Amniotic stem cell (primary cell): ENCODE results near the gene KIR3DL2.
"Not testable (repeated sequence)": the region's sequence is repeated elsewhere in the genome, so short reads cannot be mapped to it uniquely, and the experiment has no call there.

Source experiments
- DNase-seq: peaks from one replicate; lab custom pipeline; 2025; lab: John Stamatoyannopoulos, UW

The KIR3DL2 gene

DNA sequence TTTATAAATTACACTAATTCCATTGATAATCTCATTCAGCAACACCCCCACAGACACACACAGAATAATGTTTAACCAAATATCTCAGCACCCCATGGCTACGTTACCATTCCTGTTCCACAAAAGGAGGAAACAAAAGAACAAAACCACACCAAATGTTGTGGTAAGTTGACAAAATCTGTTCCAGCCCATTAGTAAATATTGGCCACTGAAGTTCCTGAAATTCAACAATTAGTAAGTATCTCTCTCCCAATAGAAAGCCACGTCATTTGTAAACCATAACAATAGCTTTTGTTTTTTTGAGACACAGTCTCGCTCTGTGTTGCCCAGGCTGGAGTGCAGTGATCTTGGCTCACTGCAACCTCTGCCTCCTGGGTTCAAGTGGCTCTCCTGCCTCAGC is 21.5 kb downstream of the KIR3DL2 start:
- no peak for DNase-seq

DNA sequence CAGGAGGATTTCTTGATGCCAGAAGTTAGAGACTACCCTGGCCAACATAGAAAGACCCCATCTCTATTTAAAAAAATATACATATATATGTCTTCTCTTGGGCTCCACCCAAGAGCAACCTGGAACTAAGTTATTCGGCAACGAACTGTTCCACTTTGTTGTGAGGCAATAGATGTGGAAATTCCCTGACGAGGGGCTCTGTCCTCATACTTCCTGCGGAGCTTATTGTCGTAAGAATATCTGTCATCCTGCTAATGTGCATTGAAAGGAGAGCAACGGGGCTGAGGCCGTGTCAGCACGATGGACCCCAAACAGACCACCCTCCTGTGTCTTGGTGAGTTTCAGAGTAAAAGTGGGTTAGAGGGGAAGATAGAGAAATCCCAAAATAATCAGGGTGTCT is 23.7 kb downstream of the KIR3DL2 start, which contains the start of gene FCAR:
FCAR (plus strand) TSS at position 246 of the 400 bp plus-strand sequence; CDS start at position 301, 55 bp downstream.
- DNase-seq = no peak

DNA sequence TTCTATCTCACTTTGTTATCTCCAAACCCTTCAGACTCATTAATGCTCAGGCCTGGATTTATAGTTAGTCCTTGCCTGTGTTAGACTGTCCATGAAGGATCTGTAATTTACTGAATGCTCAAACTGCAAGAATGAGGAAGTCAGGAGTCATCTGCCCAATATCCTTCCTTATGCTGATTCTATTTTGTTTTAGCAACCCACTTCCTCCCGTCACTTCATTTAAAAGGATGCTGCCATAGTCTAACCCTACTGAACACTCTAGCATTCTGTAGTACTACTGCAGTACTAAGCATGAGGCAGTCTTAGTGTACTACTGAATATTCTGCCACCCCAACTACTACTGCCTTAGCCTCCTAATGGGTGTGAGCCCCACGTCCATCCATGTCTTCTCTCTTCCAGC is 25.3 kb downstream of the KIR3DL2 start:
- DNase-seq = no peak

DNA sequence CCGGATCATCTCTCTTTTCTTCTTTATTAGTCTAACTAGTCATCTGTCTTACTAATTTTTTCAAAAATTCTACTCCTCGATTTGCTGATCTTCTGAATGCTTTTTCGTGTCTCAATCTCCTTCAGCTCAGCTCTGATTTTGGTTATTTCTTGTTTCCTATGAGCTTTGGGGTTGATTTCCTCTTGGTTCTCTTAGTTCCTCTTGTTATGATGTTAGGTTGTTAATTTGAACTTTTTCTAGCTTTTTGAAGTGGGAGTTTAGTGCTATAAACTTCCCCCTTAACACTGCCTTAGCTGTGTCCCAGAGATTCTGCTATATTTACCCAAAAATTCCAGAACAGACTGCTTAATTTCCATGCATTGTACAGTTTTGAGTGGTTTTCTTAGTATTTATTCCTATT is 27.2 kb downstream of the KIR3DL2 start:
- DNase-seq = no peak

DNA sequence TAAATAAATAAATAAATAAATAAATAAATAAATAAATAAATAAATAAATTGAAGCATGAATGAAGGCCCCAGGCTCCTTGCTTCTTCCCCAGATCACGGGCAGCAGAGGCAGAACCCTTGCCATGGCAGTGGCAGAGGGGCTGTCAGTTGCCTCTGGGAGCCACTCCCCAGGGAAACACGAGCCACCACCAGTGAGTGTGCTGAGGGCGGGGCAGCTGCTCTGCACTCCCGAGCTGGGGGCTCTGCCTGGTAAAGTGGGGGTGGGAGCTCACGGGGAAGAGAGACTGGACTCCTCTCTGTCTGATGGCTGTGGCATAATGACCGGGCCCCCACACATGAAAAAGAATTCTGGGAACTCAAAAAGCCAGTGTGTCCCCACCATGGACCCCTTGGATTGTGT is 31.6 kb downstream of the KIR3DL2 start:
- DNase-seq = no peak

DNA sequence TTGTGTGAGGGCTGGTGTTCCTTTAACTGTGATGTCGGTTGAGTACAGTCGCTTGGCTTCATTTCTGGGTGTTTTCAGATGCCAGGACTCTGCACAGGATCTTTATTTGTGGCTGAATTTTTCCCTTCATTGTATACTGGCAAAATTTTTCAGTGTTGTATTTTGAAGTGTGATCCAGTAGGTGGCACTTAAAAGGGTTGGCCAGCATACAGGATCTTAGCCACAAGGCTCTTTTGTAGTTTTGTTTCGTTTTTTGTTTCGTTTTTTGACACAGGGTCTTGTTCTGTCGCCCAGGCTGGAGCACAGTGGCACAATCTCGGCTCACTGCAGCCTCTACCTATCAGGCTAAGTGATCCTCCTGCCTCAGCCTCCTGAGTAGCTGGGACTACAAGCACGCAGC is 32.5 kb downstream of the KIR3DL2 start:
- DNase-seq = no peak

DNA sequence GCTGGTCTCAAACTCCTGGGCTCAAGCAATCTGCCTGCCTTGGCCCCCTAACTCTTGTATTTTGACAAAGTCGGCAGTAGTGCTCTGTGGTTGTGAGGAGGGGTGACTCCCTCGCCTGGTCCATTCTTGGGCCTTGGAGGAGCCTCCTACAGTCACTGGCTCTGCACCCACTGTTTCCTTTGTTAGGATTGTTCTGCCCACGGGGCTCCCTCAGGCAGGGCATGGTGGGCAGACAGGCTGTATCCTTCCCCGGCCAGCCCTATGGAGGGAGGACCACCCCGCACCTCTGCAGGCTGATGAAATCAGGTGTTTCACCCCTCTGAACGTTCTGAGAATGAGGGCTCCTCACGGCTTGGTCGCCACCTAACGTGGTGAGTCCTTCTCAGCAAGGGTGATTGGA is 33.0 kb downstream of the KIR3DL2 start:
- no peak for DNase-seq

DNA sequence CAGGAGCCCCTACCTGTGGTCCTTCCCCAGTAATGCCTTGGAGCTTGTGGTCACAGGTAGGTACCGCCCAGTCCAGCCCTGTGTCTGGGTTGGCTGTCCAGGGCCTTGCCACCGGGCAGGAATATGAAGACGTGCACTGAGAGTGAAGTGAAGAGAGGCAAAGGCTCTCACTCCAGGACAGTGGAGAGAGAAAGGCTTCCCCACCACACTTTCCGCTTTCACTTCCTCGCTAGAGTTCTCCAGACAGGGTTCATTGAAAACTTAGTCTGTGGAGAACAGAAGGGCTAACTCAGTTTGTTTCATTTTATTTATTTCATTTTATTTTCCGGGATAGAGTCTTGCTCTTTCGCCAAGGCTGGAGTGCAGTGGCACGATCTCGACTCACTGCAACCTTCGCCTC is 38.0 kb downstream of the KIR3DL2 start:
- no peak for DNase-seq

DNA sequence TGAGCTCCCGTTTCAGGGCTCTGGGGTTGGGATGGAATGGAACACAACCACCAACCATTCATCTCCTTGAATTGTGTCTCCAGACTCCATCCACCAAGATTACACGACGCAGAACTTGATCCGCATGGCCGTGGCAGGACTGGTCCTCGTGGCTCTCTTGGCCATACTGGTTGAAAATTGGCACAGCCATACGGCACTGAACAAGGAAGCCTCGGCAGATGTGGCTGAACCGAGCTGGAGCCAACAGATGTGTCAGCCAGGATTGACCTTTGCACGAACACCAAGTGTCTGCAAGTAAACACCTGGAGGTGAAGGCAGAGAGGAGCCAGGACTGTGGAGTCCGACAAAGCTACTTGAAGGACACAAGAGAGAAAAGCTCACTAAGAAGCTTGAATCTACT is 39.3 kb downstream of the KIR3DL2 start:
- no peak for DNase-seq

DNA sequence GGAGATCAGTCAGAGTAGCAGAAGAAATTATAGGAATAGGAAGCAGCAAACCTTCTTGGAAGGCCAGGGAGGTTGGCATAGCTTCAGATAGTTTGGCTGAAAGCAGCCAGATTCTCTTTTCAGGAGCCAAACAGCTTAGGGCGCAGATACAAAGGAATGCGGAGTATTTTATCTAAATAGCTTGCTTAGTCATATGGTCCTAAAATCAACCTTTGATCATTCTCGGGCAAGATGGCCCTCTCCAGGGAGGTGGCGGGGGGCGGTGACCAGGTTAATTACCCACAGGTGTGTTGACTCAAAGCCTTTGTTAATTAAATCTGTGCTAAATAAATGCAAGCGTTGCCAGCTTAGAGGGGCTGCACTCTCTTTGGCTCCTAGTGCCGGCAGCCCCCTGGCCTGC is 43.2 kb downstream of the KIR3DL2 start:
- no peak for DNase-seq

DNA sequence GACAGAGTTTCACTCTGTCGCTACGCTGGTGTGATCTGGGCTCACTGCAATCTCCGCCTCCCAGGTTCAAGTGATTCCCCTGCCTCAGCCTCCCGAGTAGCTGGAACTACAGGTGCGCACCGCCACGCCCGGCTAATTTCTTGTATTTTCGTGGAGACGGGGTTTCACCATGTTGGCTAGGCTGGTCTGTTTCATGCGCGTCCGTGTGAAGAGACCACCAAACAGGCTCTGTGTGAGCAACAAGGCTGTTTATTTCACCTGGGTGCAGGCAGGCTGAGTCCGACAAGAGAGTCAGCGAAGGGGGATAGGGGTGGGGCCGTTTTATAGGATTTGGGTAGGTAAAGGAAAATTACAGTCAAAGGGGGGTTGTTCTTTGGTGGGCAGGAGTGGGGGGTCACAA is 43.9 kb downstream of the KIR3DL2 start:
- not testable (repeated sequence) for DNase-seq

DNA sequence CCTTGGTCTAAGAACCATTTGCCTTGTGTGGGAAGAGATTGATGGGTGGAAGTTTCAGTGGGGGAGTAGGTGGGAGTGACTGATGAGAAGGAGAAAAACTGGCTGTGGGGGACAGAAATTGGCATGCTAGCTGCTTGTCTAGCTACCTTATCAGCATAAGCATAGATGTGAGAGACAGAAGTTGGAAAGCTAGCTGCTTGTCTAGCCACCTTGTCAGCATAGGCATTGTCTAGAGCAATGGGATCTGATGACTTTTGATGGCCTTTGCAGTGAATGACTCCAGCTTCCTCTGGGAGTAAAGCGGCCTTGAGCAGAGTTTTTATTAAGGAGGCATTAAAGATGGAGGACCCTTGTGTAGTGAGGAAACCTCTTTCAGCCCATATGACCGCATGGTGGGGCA is 45.8 kb downstream of the KIR3DL2 start:
- no peak for DNase-seq

DNA sequence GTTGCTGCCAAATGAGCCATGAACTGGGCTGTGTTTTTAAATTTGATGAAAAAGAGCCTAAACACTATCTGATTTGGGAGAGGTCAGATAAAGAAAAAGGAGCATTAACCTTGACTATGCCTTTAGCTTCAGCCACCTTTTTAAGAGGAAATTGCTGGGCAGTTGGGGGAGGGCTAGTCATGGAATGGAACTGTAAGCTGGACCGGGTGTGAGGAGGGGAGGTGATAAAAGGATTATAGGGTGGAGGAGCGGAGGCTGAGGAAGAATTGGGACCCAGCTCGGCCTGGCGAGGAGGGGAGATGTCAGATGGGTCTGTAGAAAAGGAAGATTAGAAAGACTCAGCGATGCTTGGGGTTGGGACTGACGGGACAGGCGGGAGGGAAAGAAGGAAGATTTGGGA is 48.4 kb downstream of the KIR3DL2 start:
- not testable (repeated sequence) for DNase-seq

DNA sequence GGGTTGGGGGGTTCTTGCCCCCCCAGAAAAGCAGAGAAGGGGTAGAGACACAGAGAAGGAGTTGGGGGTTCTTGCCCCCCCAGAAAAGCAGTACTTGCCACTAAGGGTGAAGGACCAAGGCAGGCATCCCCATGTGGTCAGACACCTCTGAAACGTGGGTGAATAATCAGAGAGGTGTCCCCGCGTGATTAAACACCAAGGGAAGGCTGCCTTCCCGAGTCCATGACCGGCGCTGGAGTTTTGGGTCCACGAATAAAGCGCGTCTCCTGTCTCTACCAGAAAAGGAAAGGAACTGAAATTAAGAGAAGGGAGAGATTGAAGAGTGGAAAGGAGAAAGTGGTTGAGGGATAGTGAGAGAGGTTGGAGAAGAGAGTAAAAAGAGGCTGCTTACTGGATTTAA is 49.4 kb downstream of the KIR3DL2 start:
- DNase-seq = not testable (repeated sequence)

DNA sequence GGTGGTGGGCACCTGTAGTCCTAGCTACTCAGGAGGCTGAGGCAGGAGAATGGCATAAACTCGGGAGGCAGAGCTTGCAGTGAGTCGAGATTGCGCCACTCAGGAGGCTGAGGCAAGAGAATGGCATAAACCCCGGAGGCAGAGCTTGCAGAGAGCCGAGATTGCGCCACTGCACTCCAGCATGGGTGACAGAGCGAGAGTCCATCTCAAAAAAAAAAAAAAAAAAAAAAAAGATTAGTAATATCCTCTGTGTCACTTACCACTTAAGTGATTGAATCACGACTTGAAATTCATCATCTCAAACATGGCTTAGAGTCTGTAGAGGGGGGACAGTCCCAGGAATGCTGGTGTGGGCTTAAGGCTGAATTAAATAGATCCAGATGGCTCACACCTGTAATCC is 50.9 kb downstream of the KIR3DL2 start:
- not testable (repeated sequence) for DNase-seq

DNA sequence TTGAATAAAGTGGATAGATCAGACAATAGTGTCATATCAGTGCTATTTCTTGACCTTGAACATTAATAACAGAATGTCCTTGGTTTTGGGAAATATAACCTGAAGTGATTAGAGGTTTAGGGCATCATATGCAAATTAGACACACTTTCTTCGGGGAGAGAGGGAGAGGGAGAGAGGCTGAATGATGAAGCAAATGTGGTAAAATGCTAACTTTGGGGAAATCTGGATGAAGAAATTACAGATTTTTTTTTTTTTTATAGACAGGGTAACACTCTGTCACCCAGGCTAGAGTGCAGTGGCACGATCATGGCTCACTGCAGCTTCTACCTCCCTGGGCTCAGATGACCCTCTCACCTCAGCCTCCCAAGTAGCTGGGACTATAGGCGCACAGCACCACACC is 51.8 kb downstream of the KIR3DL2 start:
- no peak for DNase-seq

DNA sequence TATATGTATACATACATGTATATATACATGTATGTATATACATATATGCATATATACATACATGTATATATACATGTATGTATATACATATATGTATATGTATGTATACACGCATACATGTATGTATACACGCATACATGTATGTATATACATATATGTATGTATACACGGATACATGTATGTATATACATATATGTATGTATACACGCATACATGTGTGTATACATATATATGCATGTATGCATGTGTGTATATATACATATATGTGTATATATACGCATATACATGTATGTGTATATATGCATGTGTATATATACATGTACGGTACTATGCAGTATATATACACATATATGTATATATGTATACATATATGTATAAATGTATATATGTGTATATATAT is 53.1 kb downstream of the KIR3DL2 start:
- no peak for DNase-seq

DNA sequence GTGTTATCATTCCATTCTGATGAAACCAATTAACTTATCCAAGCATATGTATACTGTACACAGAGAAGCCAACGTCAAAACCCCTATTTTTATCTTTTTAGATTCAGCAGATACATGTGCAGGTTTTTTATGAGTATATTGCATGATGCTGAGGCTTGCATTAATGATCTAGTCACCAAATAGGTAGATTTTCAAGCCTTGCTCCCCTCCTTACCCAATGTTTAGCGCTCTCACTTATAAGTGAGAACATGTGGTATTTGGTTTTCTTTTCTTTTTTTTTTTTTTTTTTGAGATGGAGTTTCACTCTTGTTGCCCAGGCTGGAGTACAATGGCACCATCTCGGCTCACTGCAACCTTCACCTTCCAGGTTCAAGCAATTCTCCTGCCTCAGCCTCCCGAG is 54.0 kb downstream of the KIR3DL2 start:
- not testable (repeated sequence) for DNase-seq

DNA sequence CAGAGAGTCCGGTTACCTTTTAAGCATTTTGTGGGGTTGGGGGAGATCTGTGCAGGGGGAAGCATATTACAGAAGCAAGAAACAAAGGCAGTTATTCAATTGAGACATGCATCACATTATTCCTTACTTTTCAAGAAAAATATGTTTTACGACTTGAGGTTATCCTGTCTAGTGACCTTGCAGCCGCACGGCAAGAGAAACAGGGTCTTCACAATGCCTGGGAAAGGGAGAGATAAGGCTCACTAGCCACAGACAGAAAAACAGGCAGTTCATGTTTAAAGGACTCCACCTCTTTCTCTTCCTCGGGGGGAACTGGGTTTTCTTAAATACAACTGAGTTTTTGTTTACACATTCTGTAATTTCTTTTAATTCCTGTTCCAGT is 55.2 kb downstream of the KIR3DL2 start:
- no peak for DNase-seq

DNA sequence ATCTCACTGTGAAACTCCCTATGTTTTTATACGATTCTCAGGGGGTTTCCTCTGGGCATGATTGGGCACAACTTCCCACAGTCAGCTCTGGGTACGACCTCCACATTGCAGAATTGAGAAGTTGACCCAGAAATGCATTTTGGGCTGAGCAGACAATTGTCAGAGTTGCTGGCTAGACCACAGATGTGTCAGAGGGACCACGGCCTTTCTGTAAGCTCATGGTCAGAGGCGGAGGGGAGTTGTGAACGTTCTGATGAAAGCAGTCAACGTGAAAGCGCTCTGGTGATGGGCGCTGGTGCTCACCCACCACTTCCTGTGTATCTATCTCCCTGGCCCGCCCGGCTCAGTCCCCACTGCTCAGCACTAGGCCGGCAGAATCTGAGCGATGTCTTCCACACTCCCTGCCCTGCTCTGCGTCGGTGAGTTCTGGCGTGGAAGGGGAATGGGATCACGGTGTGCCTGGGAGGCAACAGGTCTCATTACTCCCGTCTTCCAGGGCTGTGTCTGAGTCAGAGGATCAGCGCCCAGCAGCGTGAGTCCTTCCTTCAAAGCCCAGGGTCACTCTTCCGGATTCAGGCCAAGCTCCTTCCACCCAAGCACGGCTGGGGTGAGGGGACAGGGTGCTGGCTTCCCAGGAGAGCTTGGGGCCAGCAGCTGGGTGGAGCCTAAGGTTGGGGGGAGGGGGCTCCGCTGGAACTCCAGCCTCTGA is 55.7 kb downstream of the KIR3DL2 start, which contains the start of gene NCR1:
NCR1 (plus strand) TSS at position 346 of the 709 bp plus-strand sequence; CDS start at position 386, 40 bp downstream.
- no peak for DNase-seq

DNA sequence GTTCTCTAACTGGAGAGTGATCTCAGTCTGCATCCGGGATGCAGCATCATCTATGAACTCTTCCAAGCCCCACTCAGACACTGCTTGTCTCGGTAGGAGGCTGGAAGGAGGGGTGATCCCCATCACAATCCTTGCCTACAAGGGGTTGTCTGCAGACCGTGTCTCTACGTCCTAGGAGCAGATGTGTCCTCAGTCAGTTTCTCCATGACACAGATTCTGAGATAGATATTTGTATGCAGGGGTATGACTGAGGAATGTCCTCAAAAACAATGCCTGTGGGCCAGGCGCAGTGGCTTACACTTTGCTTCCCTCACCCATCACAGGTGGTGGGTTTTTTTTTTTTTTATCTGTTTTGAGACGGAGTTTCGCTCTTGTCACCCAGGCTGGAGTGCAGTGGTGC is 56.6 kb downstream of the KIR3DL2 start:
- DNase-seq = no peak

DNA sequence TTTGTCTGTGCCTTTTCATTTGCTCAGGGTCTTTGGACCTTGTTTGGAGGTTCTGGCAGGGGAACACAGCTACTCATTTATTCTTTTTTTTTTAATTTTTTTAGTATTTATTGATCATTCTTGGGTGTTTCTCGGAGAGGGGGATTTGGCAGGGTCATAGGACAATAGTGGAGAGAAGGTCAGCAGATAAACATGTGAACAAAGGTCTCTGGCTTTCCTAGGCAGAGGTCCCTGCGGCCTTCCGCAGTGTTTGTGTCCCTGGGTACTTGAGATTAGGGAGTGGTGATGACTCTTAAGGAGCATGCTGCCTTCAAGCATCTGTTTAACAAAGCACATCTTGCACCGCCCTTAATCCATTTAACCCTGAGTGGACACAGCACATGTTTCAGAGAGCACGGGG is 57.7 kb downstream of the KIR3DL2 start:
- not testable (repeated sequence) for DNase-seq
